T47D (cell line): ENCODE measurements around the gene HOXC12.
A peak's percentile ranks its signal among the peaks of the same experiment; 100 is the strongest.

ENCODE experiments used
- DNase-seq, 2 experiments: peaks; one replicate each; pipeline versions ENCODE4 v3.0.0 to v3.0.0-alpha.2; 2011 to 2012; ENCODE audit warnings: low read depth in 1 of 2, low spot score in 1 of 2
- JUND ChIP-seq: IDR thresholded peaks from 2 replicates; pipeline ENCODE4 v1.6.1; 2012; ENCODE audit warnings: low read depth
- in situ Hi-C: cut with HindIII; loops from 2 replicates; pipeline ENCODE4 v1.10.0; 2016; ENCODE audit warnings: low sequenced_read_pairs, low pct_unique_long_range_greater_than_20kb

HOXC12 gene

DNA sequence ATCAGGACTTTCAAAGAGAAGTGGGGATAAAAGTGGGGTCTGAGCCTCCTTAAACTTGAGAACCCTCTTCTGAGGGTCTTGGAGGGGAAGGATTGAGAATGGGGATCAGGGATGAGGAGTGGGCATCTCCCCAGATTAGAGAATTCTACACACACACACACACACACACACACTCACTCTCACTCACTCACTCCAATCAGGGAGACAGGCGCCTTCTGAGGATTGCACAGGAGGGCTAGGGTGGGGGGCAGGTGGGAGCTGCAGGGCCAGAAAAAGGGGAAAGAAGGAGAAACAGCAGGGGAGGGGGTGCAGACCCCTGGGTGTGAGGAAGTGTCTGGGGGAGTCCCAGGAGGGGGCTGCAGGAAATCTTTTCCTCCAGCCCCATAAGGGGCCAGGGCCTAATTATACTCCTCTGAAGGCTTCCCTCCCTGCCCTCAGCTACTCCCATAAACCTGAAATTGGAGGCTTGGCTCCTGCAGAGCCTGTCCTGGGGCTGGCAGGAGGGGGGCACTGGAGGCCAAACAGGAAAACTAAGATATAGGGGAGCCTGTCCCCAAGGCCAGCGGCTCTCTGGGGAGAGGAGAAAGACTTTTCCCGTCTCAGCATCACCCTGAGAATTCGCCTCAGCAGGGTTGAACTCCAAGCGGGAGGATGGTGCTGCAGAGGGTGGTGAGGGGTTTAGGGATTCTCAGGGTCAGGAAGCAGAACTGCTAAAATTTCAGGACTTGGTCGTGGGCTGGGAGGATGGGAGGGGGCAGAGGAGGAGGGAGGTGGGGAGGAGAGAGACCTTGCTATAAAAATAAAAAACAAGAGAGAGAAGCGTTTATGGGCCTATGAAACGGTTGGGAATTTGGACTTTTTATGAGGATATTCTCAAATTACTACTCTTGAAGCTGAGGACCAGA, 46.8 kb downstream of the HOXC12 start:
- no peak for DNase-seq
- in situ Hi-C loops = loop anchor here (25.0 kb wide), 1 partner anchor 186 kb away; the partner anchor contains the start of gene SMUG1
- TF ChIP-seq JUND = no peak

DNA sequence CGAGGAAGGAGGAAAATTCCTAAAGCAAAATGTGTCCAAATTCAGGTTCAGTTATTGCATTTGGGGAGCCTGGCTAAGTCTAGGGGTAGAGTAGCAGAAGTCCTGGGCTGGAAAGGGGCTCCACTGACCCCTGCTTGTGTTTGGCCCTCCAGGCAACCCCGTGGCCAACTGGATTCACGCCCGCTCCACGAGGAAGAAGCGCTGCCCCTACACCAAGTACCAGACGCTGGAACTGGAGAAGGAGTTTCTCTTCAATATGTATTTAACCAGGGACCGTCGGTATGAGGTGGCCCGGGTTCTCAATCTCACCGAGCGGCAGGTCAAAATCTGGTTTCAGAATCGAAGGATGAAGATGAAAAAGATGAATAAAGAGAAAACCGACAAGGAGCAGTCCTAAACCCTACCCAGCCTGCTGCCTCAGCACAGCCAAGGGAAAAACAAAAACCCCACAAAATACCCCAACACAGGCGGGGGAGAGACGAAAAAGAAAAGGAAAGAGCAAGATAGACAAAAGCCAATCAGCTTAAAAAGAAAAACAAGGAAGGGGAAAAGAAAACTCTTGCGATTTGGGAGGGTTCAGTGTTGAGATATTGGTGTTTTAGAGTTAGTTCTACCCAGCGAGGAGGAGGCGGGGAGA, 47.7 kb downstream of the HOXC12 start:
- in situ Hi-C loops = loop anchor here (25.0 kb wide), 1 partner anchor 185 kb away; the partner anchor contains the start of gene SMUG1
- no peak for TF ChIP-seq JUND
- DNase-seq = no peak

DNA sequence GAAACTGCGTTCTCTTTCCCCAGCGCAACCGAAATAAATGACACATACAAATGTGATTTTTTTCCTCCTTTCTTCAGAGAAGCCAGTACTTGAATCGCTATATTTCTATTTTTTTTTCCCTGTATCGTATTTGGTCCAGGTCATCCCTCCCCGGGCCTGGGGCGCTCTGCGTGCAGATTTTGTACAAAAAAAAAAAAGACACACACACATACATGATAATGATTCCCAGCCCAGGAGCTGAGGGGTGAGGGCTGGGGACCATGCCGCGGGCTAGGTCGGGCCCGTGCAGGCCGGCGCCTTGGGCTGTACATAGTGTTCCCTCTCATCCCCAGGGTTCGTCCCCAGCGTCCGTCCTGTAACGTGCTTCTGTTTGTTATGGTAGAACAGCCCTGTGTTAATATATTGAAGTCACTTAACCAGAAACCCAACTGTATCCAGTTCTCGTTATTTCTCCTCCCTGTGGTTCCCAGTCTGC, 48.2 kb downstream of the HOXC12 start:
- in situ Hi-C loops = loop anchor here (25.0 kb wide), 1 partner anchor 184 kb away; the partner anchor contains the start of gene SMUG1
- no peak for TF ChIP-seq JUND
- no peak for DNase-seq

DNA sequence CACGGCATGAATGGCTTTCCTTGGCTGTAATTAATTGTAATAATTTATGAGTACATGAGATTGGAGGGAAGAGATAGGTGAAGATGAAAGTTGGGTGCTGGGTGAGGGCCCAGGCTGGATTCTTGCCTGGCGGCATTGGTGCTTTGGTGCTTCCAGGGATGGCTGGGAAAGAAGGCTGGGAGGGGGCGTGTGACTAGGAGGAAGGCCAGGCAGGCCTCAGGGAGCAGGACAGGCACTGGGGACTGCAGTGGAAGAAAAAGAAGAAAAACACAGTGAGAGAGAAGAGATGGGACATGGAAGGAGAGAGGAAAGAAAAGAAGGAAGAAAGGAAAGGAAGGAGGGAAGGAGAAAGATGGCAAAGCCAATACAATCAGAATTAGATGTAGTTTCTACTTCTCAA, 48.9 kb downstream of the HOXC12 start:
- no peak for TF ChIP-seq JUND
- DNase-seq = no peak
- in situ Hi-C loops = loop anchor here (25.0 kb wide), 1 partner anchor 184 kb away; the partner anchor contains the start of gene SMUG1

DNA sequence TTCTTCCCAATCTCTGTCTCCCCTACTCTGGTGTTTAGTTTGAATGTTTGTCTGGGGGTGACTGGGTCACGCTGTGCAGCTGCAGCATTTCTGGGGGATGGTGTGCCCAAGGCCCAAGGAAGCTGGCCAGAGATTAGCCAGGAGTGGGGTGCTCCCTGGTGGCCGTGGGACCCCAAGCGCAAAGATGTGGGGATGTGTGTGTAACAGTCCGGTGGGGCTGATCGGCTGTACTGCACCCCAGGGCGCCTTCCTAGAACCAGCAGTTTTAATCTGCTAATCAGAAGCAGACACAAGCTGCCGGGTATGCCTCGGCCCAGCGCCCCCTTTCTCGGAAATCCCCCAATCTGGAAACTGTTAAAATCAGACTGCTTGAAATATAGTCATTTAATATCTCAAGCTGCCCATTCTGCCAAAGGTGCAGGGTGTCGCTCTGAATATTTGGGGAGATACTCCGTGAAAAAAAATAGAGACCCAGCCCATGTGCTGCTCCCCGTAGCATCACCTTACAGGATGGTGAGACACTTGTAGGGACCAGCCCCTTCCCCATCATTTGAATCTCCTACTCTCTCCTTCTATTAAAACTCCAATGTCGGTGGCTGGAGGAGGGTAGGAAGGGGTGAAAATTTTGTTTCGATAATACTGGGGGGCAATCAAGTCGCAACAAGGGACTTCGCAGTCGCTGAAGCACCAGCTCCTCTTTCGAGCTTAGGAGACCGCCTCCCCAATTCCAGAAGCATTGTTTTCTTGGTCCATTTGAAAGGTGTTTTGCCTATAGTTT, 49.5 kb downstream of the HOXC12 start:
- DNase-seq = no peak
- in situ Hi-C loops = loop anchor here (25.0 kb wide), 1 partner anchor 183 kb away; the partner anchor contains the start of gene SMUG1
- TF ChIP-seq JUND = no peak

DNA sequence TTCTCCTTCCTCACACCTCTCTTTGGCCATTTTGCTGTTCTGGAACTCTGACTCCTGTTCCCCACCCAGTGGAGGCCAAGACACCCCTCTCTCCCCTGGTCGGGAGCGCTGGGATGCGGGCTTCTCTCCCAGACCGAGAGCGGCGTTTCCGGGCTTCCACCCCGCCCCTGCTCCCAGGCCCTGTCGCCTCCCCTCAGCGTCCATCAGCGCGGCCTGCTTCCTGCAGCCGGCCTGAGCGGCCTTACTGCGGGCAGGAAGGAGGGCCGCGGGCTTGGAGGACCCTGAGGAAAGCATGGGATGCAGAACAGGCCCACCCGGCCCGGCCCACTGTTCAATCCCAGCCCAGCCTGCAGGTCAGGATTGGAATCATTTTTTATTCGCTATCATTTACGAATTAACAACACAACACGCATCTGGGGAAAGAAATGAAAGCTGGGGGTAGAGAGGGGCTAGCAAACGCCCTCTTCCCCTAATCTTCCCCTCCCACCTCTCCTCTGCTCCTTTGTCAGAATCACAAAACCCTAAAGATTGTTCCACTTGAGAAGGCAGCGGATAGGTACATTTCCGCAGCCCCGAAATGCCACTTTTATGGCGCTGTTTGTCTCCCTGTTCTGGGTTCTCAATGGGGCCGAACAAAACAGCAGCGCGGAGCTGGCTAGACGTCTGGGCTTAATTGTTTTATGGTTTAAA, 50.3 kb downstream of the HOXC12 start:
- no peak for TF ChIP-seq JUND
- no peak for DNase-seq
- in situ Hi-C loops = loop anchor here (25.0 kb wide), 1 partner anchor 182 kb away; the partner anchor contains the start of gene SMUG1

DNA sequence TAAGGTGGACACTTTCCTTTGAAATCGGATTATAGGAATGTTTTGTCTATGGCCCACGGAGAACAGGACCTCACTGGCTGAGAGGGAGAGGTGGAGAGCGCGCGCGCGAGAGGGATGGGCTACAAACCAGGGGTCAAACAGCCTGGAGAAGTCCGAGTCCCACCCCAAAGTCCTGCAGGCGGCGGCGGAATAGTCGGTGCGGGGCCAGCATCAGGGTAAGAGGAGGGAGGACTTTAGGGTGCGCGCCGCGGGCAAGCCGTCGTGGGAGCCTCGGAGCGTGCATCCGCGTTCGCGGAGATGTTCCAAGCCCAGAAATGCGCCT, 50.8 kb downstream of the HOXC12 start:
- TF ChIP-seq JUND = no peak
- DNase-seq = no peak
- in situ Hi-C loops = loop anchor here (25.0 kb wide), 1 partner anchor 182 kb away; the partner anchor contains the start of gene SMUG1

DNA sequence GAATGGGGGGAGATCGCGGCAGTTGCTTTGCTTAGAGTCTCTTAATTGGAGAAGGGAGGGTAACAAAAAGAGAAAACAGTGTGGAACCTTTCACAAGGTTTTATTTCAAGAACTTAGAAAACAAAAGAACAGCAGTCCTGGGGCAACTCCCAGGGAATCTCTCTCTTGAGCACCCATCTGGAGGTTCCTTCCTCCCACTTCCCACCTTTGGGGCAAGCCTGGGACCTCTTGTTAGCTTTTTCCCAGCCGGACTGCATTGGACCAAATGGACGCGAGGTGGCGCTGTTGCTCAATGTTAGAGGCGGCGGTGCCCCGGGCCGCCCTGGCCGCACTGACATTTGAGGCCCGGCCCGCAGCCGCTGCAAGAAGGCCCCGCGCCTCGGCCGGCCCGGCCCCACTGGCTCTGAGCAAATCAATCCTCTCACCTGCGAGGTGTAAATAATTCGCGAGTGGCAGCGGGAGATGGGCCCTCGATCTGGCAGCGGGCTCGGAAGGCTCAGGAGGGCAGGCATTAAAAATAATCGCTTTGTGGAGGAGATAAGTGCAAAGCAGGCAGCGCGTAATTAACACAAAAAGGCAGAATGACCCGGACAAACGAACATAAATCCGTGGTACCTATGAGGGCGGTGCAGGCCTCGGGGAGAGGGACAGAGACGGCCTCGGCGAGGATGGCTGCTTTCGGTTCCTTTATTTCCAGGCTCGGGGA, 51.3 kb downstream of the HOXC12 start:
- DNase-seq = peak; percentile 91 to 99
- in situ Hi-C loops = loop anchor here (25.0 kb wide), 1 partner anchor 181 kb away; the partner anchor contains the start of gene SMUG1
- TF ChIP-seq JUND = no peak

DNA sequence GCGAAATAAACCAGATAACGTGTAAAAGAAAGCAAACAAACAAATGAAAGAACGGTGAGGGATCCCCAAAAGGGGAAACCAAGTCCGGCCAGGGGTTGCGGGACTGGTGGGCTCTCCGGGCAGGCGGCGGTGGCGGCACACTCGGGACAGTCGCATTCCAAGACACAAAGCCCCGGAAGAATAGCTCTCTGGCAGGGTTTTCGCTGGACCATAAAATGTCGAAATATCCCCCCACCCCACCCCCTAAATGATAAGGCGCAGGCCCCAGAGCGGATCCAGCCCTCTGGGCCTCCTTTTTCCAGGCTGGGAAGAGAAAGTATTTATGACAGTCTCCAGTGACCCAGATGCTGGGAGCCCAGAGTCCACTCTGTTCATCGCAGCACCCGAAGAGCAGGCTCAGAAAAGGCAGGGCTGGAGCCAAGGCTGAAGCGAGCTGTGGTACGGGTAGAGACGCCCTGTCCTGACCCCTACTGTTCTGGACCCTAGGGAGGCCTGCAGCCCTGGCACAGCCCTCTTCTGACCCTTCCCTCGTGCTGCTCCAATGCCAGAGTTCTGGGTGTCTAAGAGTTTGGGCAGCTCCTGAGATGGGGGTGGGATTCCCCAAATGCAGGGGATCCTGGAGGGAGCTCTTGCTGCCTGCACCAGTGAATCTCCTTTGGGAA, 52.0 kb downstream of the HOXC12 start:
- in situ Hi-C loops = loop anchor here (25.0 kb wide), 1 partner anchor 181 kb away; the partner anchor contains the start of gene SMUG1

DNA sequence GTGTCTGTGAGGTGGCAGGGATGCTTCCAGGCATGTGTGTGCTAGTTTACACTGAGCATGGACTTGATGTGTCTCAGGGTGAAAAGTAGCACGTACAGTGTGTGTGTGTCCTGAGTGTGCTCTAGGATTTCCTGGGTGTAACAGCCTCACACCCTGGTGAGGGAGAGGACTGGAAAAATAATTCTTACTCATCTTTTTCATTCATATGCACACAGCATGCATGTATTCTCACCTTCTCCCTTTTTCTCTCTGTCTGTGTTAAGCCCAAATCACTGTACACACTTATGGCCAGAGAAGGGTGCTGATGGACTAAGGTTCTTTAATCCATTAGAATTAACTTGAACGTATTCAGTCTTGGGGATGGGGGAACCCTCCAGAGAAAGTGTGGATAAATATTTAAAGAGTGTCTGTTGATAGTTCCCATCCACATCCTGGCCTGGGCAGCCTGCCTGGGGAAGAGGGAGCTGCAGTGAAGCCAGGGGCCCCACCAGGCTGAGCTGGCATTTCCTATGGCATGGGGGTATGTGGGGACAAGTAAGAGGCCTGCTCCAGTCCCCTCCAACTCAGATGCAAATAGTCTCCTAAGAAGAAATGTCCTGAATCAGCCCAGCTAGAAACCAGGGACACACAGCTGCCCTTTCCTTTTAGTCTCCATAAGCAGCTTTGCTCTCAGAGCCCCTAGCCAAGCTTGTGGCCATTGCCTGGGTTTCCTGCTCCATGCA, 53.0 kb downstream of the HOXC12 start:
- no peak for DNase-seq
- TF ChIP-seq JUND = no peak
- in situ Hi-C loops = loop anchor here (25.0 kb wide), 1 partner anchor 180 kb away; the partner anchor contains the start of gene SMUG1

More for the DNA sequence above, 52.0 kb downstream of the HOXC12 start:
- DNase-seq = no peak
- TF ChIP-seq JUND = no peak
